DMS153 (cell line): ENCODE data around the gene MIPEP.
"Not testable (repeated sequence)": the region's sequence is repeated elsewhere in the genome, so short reads cannot be mapped to it uniquely, and the experiment has no call there.

Experiments used
- DNase-seq: peaks from one replicate; lab custom pipeline; 2025; lab: John Stamatoyannopoulos, UW

MIPEP gene

GRCh38 chr13:23749288-23749873, 139.8 kb downstream of the MIPEP start:
- DNase-seq = no peak

- DNase-seq = no peak
Observed at GRCh38 chr13:23748109-23748990, 140.8 kb downstream of the MIPEP start.

GRCh38 chr13:23746141-23746540, 143.1 kb downstream of the MIPEP start:
- DNase-seq = not testable (repeated sequence)

GRCh38 chr13:23744315-23744714, 144.9 kb downstream of the MIPEP start:
- no peak for DNase-seq

GRCh38 chr13:23743278-23744076, 145.7 kb downstream of the MIPEP start:
- DNase-seq = no peak

- DNase-seq = no peak
Observed at GRCh38 chr13:23741879-23742510, 147.2 kb downstream of the MIPEP start.

GRCh38 chr13:23740002-23740401, 149.2 kb downstream of the MIPEP start:
- DNase-seq = no peak

GRCh38 chr13:23739596-23739995, 149.6 kb downstream of the MIPEP start:
- DNase-seq = peak; percentile 86

- no peak for DNase-seq
Observed at GRCh38 chr13:23736541-23736940, 152.7 kb downstream of the MIPEP start.

GRCh38 chr13:23735329-23735728, 153.9 kb downstream of the MIPEP start:
- no peak for DNase-seq

GRCh38 chr13:23731709-23732108, 157.5 kb downstream of the MIPEP start:
- DNase-seq = no peak

GRCh38 chr13:23730251-23730650, 158.9 kb downstream of the MIPEP start:
- no peak for DNase-seq

- no peak for DNase-seq
Observed at GRCh38 chr13:23729531-23729930, 159.7 kb downstream of the MIPEP start.

- DNase-seq = no peak
Observed at GRCh38 chr13:23728807-23729206, 160.4 kb downstream of the MIPEP start.

GRCh38 chr13:23725922-23726321, 163.3 kb downstream of the MIPEP start:
- no peak for DNase-seq

- no peak for DNase-seq
Observed at GRCh38 chr13:23724196-23724970, 164.8 kb downstream of the MIPEP start.

- no peak for DNase-seq
Observed at GRCh38 chr13:23723471-23723870, 165.7 kb downstream of the MIPEP start.

GRCh38 chr13:23722726-23723453, 166.3 kb downstream of the MIPEP start:
- DNase-seq = no peak

- DNase-seq = no peak
Observed at GRCh38 chr13:23718996-23719395, 170.2 kb downstream of the MIPEP start.

- no peak for DNase-seq
Observed at GRCh38 chr13:23716401-23716800, 172.8 kb downstream of the MIPEP start.

GRCh38 chr13:23715762-23716235, 173.4 kb downstream of the MIPEP start:
- no peak for DNase-seq
